Stomach smooth muscle (tissue), 2 donors: ENCODE measurements around the gene FES.
"Not testable (repeated sequence)": the region's sequence is repeated elsewhere in the genome, so short reads cannot be mapped to it uniquely, and the experiment has no call there.

ENCODE experiments used
- H3K27ac ChIP-seq: one replicate; pipeline ENCODE4 v1.7.0; 2013; ENCODE audit warnings: mild to moderate bottlenecking, low read length, inconsistent platforms
- H3K27me3 ChIP-seq, 2 donors: one replicate each; pipeline ENCODE4 v1.7.0; 2013; ENCODE audit warnings: low read length in 2 of 2; ENCODE audit not compliant: insufficient read depth in 2 of 2, control insufficient read depth in 1 of 2
- H3K36me3 ChIP-seq, 2 donors: one replicate each; pipeline ENCODE4 v1.7.0; 2013; ENCODE audit warnings: low read length in 2 of 2; ENCODE audit not compliant: control insufficient read depth in 2 of 2, insufficient read depth in 2 of 2
- H3K4me1 ChIP-seq: one replicate; pipeline ENCODE4 v1.7.0; 2013; ENCODE audit warnings: low read length; ENCODE audit not compliant: control insufficient read depth, insufficient read depth
- H3K4me3 ChIP-seq, 2 donors: one replicate each; pipeline ENCODE4 v1.7.0; 2013; ENCODE audit warnings: low read length in 2 of 2
- H3K9ac ChIP-seq, 2 donors: one replicate each; pipeline ENCODE4 v1.7.0; 2013; ENCODE audit warnings: low read length in 2 of 2, mild to moderate bottlenecking in 1 of 2
- H3K9me3 ChIP-seq, 2 donors: one replicate each; pipeline ENCODE4 v1.7.0; 2013; ENCODE audit warnings: low read length in 2 of 2; ENCODE audit not compliant: control insufficient read depth in 2 of 2
- donor health status: healthy.
- donor health status: Pancreatic carcinoma.

The FES gene

GRCh38 chr15:90904746-90905145, 20.4 kb downstream of the FES start:
- H3K9me3 ChIP-seq, result no peaks in the 10 kb centered on the region
- no peaks in the 10 kb centered on the region for H3K27me3 ChIP-seq
- H3K4me1 ChIP-seq, result peaks cover 20% of the 10 kb centered on the region
- H3K27ac ChIP-seq, result no peak overlapping the region
- H3K4me3 ChIP-seq, result no peak overlapping the region
- H3K9ac ChIP-seq, result no peak overlapping the region
- H3K36me3 ChIP-seq, result peaks cover 35 to 36% of the 10 kb centered on the region in 2 donors

- peaks cover 20% of the 10 kb centered on the region for H3K4me1 ChIP-seq
- no peak overlapping the region for H3K4me3 ChIP-seq
- H3K27ac ChIP-seq, result no peak overlapping the region
These were observed 21.2 kb downstream of the FES start for GRCh38 chr15:90905306-90906180.

GRCh38 chr15:90906181-90906849, 22.0 kb downstream of the FES start:
- Histone ChIP-seq H3K9me3 (no peaks in the 10 kb centered on the region), H3K4me1 (peaks cover 20% of the 10 kb centered on the region), H3K27me3 (no peaks in the 10 kb centered on the region), H3K4me3 (no peak overlapping the region), H3K27ac (no peak overlapping the region), H3K9ac (no peak overlapping the region), H3K36me3 (peaks cover 50% of the 10 kb centered on the region in 2 donors)

More at GRCh38 chr15:90905306-90906180, 21.2 kb downstream of the FES start:
- Histone ChIP-seq H3K9ac (no peak overlapping the region), H3K9me3 (no peaks in the 10 kb centered on the region), H3K36me3 (peaks cover 42 to 43% of the 10 kb centered on the region in 2 donors), H3K27me3 (no peaks in the 10 kb centered on the region)

GRCh38 chr15:90907051-90907660, 22.9 kb downstream of the FES start:
- peaks cover 58 to 59% of the 10 kb centered on the region in 2 donors for H3K36me3 ChIP-seq
- no peaks in the 10 kb centered on the region for H3K9me3 ChIP-seq
- H3K27me3 ChIP-seq, result no peaks in the 10 kb centered on the region
- peaks cover 14% of the 10 kb centered on the region for H3K4me1 ChIP-seq
- H3K27ac ChIP-seq, result no peak overlapping the region
- H3K9ac ChIP-seq, result no peak overlapping the region
- no peak overlapping the region for H3K4me3 ChIP-seq

GRCh38 chr15:90907838-90908507, 23.7 kb downstream of the FES start:
- H3K9ac ChIP-seq, result no peak overlapping the region
- peaks cover 10% of the 10 kb centered on the region for H3K4me1 ChIP-seq
- no peak overlapping the region for H3K27ac ChIP-seq
- no peaks in the 10 kb centered on the region for H3K9me3 ChIP-seq
- peaks cover 66 to 67% of the 10 kb centered on the region in 2 donors for H3K36me3 ChIP-seq
- no peaks in the 10 kb centered on the region for H3K27me3 ChIP-seq
- H3K4me3 ChIP-seq, result no peak overlapping the region

- H3K4me1 ChIP-seq, H3K27ac ChIP-seq, H3K4me3 ChIP-seq, H3K9ac ChIP-seq, H3K27me3 ChIP-seq, H3K9me3 ChIP-seq: not testable (repeated sequence)
- peaks cover 79 to 81% of the 10 kb centered on the region in 2 donors for H3K36me3 ChIP-seq
These were observed 25.1 kb downstream of the FES start for GRCh38 chr15:90909449-90909848.

- peaks cover 80 to 83% of the 10 kb centered on the region in 2 donors for H3K36me3 ChIP-seq
These were observed 25.7 kb downstream of the FES start for GRCh38 chr15:90909976-90910375.

DNA sequence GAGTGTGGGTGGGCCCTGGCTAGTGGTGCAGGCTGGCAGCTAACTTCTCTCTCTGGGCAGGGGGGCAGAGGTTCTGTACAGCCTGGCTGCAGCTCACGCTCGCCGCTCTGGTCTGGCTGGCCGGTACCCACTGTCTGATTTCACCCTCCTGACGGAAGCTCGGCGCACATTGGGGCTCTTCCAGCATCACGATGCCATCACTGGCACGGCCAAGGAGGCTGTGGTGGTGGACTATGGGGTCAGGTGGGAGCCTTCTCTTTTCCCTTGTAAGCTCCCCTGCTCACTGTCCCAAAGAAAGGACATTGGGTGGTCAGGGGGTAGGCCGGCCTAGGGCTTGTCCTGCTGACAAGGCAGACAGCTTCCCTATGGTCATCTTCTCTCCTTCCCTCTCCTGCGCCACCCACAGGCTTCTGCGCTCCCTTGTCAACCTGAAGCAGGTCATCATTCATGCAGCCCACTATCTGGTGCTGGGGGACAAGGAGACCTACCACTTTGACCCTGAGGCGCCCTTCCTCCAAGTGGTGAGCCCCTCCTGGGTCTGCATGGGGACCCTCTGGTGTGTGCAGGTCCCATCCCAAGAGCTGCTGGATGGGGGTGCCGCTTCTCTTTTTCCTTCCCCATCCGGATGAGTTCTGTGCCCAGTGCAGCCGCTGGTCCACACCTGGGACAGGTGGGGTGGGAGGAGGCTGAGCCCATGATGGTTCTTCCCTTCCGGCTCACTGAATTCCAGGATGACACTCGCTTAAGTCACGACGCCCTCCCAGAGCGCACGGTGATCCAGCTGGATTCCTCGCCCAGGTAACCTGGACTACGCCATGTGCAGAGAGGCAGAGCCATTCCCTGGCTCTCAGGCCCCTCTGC, 26.4 kb downstream of the FES start:
- no peaks in the 10 kb centered on the region for H3K4me1 ChIP-seq
- H3K27me3 ChIP-seq, result no peaks in the 10 kb centered on the region
- no peak overlapping the region for H3K4me3 ChIP-seq
- H3K36me3 ChIP-seq, result peaks cover 73 to 83% of the 10 kb centered on the region in 2 donors
- no peak overlapping the region for H3K9ac ChIP-seq
- H3K27ac ChIP-seq, result no peak overlapping the region
- no peaks in the 10 kb centered on the region for H3K9me3 ChIP-seq

More at GRCh38 chr15:90909976-90910375, 25.7 kb downstream of the FES start:
- Histone ChIP-seq H3K27ac (no peak overlapping the region), H3K27me3 (no peaks in the 10 kb centered on the region), H3K9ac (no peak overlapping the region), H3K4me3 (no peak overlapping the region), H3K4me1 (no peaks in the 10 kb centered on the region), H3K9me3 (no peaks in the 10 kb centered on the region)

DNA sequence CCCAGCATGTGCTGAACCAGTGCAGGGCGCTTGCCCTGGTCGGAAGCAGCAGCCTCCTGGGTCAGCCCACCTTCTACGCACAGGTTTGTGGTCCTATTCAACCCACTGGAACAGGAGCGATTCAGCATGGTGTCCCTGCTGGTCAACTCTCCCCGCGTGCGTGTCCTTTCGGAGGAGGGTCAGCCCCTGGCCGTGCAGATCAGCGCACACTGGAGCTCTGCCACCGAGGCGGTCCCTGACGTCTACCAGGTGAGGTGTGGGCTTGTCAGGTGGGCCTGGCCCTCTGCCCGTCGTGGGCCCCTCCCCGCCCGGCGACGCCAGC, 27.0 kb downstream of the FES start:
- H3K27me3 ChIP-seq, result no peaks in the 10 kb centered on the region
- H3K9me3 ChIP-seq, result no peaks in the 10 kb centered on the region
- no peaks in the 10 kb centered on the region for H3K4me1 ChIP-seq
- no peak overlapping the region for H3K4me3 ChIP-seq
- H3K36me3 ChIP-seq, result peaks cover 72 to 84% of the 10 kb centered on the region in 2 donors
- H3K9ac ChIP-seq, result no peak overlapping the region
- no peak overlapping the region for H3K27ac ChIP-seq
